K562 (cell line): ENCODE measurements around the gene KIF17. TPM values are rescaled to one million over a fixed set of nuclear protein-coding genes. Genes with fewer than 3 reads are reported as not detected.

ENCODE experiments used
- ATAC-seq: fragments of 200-7000 bp; cut with Tn5 transposase; 3 replicates; pipeline ENCODE4 v1.9.1; 2020; ENCODE audit warnings: moderate library complexity
- BruUV-seq: library from RNA; stranded (reverse); fragments of 400-500 nt; replicated peaks from 2 replicates; lab custom pipeline; 2021; lab: Mats Ljungman, UMichigan
- CTCF ChIA-PET: fragments of 300-600 bp; formaldehyde crosslinking; extraction: SDS; loops from one replicate; lab custom pipeline; 2021; ENCODE audit warnings: low intra/inter-chr PET ratio; lab: Yijun Ruan, JAX
- POLR2A ChIA-PET: fragments of 300-600, 350-650 bp; sonication (Branson Sonifier 250); formaldehyde crosslinking; extraction: SDS; loops from one replicate; lab custom pipeline; 2021; ENCODE audit warnings: antibody characterized with exemption, inconsistent platforms; lab: Yijun Ruan, JAX
- DNase-seq, 4 experiments: peaks; one replicate each; pipeline versions ENCODE4 v3.0.0 to v3.0.0-alpha.2; 2011 to 2018; ENCODE audit warnings: low spot score in 3 of 4, mixed read lengths in 3 of 4; ENCODE audit errors: extremely low read depth in 1 of 4
- FAIRE-seq: peaks from 2 replicates; lab custom pipeline; 2011; peaks lifted over from hg19 to GRCh38; lab: Jason Lieb, UNC
- H2AFZ ChIP-seq: 2 replicates; pipeline ENCODE4 v1.6.0; 2011; ENCODE audit warnings: low read depth, low read length, control low read depth, inconsistent platforms
- H3K27ac ChIP-seq: fragments of 200-600 bp; 3 replicates; pipeline ENCODE4 v1.8.0; 2011; ENCODE audit warnings: low read depth, mild to moderate bottlenecking, control low read depth, inconsistent platforms, low read length, moderate library complexity, mixed read lengths; ENCODE audit errors: extremely low read depth
- H3K27me3 ChIP-seq, 2 experiments: fragments of 300-600 bp in 1 of 2; 2 replicates in 1 of 2; 3 replicates in 1 of 2; pipeline versions ENCODE4 v1.6.0 to v1.8.0; 2011; ENCODE audit warnings: inconsistent platforms in 2 of 2, low read length in 2 of 2, mild to moderate bottlenecking in 1 of 2, mixed read lengths in 1 of 2, moderate library complexity in 1 of 2; ENCODE audit not compliant: control insufficient read depth in 2 of 2, insufficient read depth in 2 of 2
- H3K36me3 ChIP-seq: fragments of 300-600 bp; 3 replicates; pipeline ENCODE4 v1.8.0; 2011; ENCODE audit warnings: mild to moderate bottlenecking, low read length, inconsistent platforms; ENCODE audit not compliant: control insufficient read depth, insufficient read depth
- H3K4me1 ChIP-seq, 2 experiments: fragments of 200-600 bp in 1 of 2; replicated peaks in 1 of 2; 2 replicates in 1 of 2; 3 replicates in 1 of 2; pipeline versions ENCODE4 v1.5.1 to v1.8.0; 2011; ENCODE audit warnings: inconsistent platforms in 2 of 2, low read length in 2 of 2, mild to moderate bottlenecking in 1 of 2, mixed read lengths in 1 of 2, moderate library complexity in 1 of 2; ENCODE audit not compliant: control insufficient read depth in 2 of 2, insufficient read depth in 2 of 2
- H3K4me2 ChIP-seq: 2 replicates; pipeline ENCODE4 v1.6.1; 2011; ENCODE audit warnings: low read length, control low read depth, inconsistent platforms, mixed read lengths; ENCODE audit not compliant: insufficient read depth
- H3K4me3 ChIP-seq: fragments of 200-600 bp; sonication (generic), shearing (Covaris generic); 2 replicates; pipeline ENCODE4 v1.5.1; 2016; ENCODE audit warnings: control low read depth, inconsistent platforms
- H3K79me2 ChIP-seq: fragments of 200-600 bp; 3 replicates; pipeline ENCODE4 v1.8.0; 2011; ENCODE audit warnings: low read length, inconsistent platforms; ENCODE audit not compliant: control insufficient read depth, insufficient read depth
- H3K9ac ChIP-seq, 2 experiments: 2 replicates each; pipeline versions ENCODE4 v1.6.0 to v1.6.1; 2011; ENCODE audit warnings: low read depth in 2 of 2, low read length in 2 of 2, control low read depth in 1 of 2, inconsistent platforms in 1 of 2, mild to moderate bottlenecking in 1 of 2, mixed read lengths in 1 of 2; ENCODE audit not compliant: insufficient read depth in 1 of 2
- H3K9me1 ChIP-seq: one replicate; pipeline ENCODE4 v1.6.0; 2011; ENCODE audit warnings: inconsistent platforms, mild to moderate bottlenecking, low read length, moderate library complexity; ENCODE audit not compliant: control insufficient read depth, insufficient read depth
- H3K9me3 ChIP-seq: replicated peaks from 2 replicates; pipeline ENCODE4 v1.5.1; 2011; ENCODE audit warnings: low read depth, low read length, inconsistent platforms; ENCODE audit not compliant: control insufficient read depth, insufficient read depth
- H4K20me1 ChIP-seq: replicated peaks from 2 replicates; pipeline ENCODE4 v1.6.1; 2011; ENCODE audit warnings: low read length, inconsistent platforms, mixed read lengths; ENCODE audit not compliant: control insufficient read depth, insufficient read depth
- CLOCK ChIP-seq: fragments of 250-450 bp; sonication (Bioruptor Pico); IDR thresholded peaks from 2 replicates; pipeline ENCODE4 v1.4.0; 2020; ENCODE audit warnings: mild to moderate bottlenecking, moderate library complexity, borderline replicate concordance
- DACH1 ChIP-seq: fragments of 450-650 bp; IDR thresholded peaks from 2 replicates; pipeline ENCODE4 v1.6.1; 2018; ENCODE audit not compliant: partially characterized antibody
- IRF2 ChIP-seq: sonication (generic); formaldehyde crosslinking; IDR thresholded peaks from 2 replicates; pipeline ENCODE4 v1.8.1; 2022; ENCODE audit warnings: mild to moderate bottlenecking, missing genetic modification reagents
- KAT8 ChIP-seq: fragments of 450-650 bp; IDR thresholded peaks from 2 replicates; pipeline ENCODE4 v1.6.1; 2016; ENCODE audit warnings: low read depth, mild to moderate bottlenecking
- RAD21 ChIP-seq, 2 experiments: fragments of 250-450 bp in 1 of 2; fragments of 450-650 bp in 1 of 2; sonication (Bioruptor Pico) in 1 of 2; formaldehyde crosslinking in 1 of 2; IDR thresholded peaks in 1 of 2; conservative IDR thresholded peaks in 1 of 2; 2 replicates each; pipeline versions ENCODE4 v1.4.0 to v1.8.0; 2020 to 2022; ENCODE audit warnings: mild to moderate bottlenecking in 2 of 2, moderate library complexity in 1 of 2
- SAFB ChIP-seq: fragments of 200-400 bp; formaldehyde crosslinking; IDR thresholded peaks from 2 replicates; pipeline ENCODE4 v1.6.1; 2017; ENCODE audit warnings: low read depth, low read length, borderline replicate concordance
- SIN3B ChIP-seq: fragments of 450-650 bp; IDR thresholded peaks from 2 replicates; pipeline ENCODE4 v1.6.1; 2017; ENCODE audit warnings: low read depth, mild to moderate bottlenecking, moderate library complexity
- TAF7 ChIP-seq: fragments of 450-650 bp; IDR thresholded peaks from 2 replicates; pipeline ENCODE4 v1.6.1; 2016; ENCODE audit warnings: missing genetic modification characterization, missing compliant biosample characterization
- YY1 ChIP-seq, 3 experiments: IDR thresholded peaks; 2 replicates each; pipeline ENCODE4 v1.6.1; 2011; ENCODE audit warnings: low read length in 2 of 3, mild to moderate bottlenecking in 2 of 3, moderate library complexity in 2 of 3, borderline replicate concordance in 1 of 3, control low read depth in 1 of 3, low read depth in 1 of 3; ENCODE audit not compliant: insufficient read depth in 3 of 3, insufficient replicate concordance in 2 of 3, control insufficient read depth in 1 of 3, insufficient read length in 1 of 3; ENCODE audit errors: extremely low read depth in 1 of 3
- ZNF707 ChIP-seq: fragments of 250-450 bp; sonication (Bioruptor Pico); conservative IDR thresholded peaks from 2 replicates; pipeline ENCODE4 v1.8.0; 2022; ENCODE audit warnings: inconsistent platforms, mild to moderate bottlenecking, moderate library complexity
- WGBS: fragments of 100-300 bp; shearing (Covaris generic); methylation state at CpG from one replicate; pipeline ENCODE4 v1.1.6; 2016; ENCODE audit warnings: low coverage, mixed read lengths; ENCODE audit not compliant: insufficient coverage; ENCODE audit errors: missing lambda C conversion rate; 5-methylcytosine and 5-hydroxymethylcytosine counted together
- in situ Hi-C: fragments of 300-500 bp; cut with MboI; formaldehyde crosslinking; loops from 4 replicates; pipeline ENCODE4 v1.15.0; 2018; ENCODE audit warnings: inconsistent platforms, mixed read lengths
- intact Hi-C: fragments of 100-400 bp; cut with micrococcal nuclease; formaldehyde crosslinking; loops from 2 replicates; pipeline ENCODE4 v1.14.2; 2022
- polyA plus RNA-seq, 8 experiments: library from polyadenylated mRNA; depleted of rRNA in 4 of 8; stranded (reverse) in 5 of 8; unstranded in 3 of 8; fragments of >200 nt; fragmentation: Nextera tagmentation in 2 of 8; fragmentation: Illumina TruSeq in 1 of 8; extraction: Ambion mirVana in 2 of 8; extraction: Trizol in 1 of 8; gene quantifications; 2 replicates each; pipeline versions ENCODE4 v1.2.1 to v1.2.3, GENCODE V29; 2011 to 2014; ENCODE audit warnings: inconsistent platforms in 1 of 8, missing spikeins in 1 of 8
- total RNA-seq, 7 experiments: library from RNA; depleted of rRNA in 6 of 7; stranded (reverse); fragments of >200 nt in 6 of 7; fragmentation: Illumina TruSeq in 2 of 7; extraction: Trizol in 2 of 7; gene quantifications; 2 replicates each; pipeline versions ENCODE4 v1.2.1 to v1.2.3, GENCODE V29; 2011 to 2021; ENCODE audit warnings: low replicate concordance in 1 of 7
- TF ChIP-seq, protein P1 (sequence below): fragments of 450-650 bp; IDR thresholded peaks from 2 replicates; pipeline ENCODE4 v1.7.1; 2018; ENCODE audit warnings: mild to moderate bottlenecking, low read depth; ENCODE audit not compliant: partially characterized antibody
- TF ChIP-seq, protein P2 (sequence below): fragments of 250-450 bp; sonication (Bioruptor Pico); IDR thresholded peaks from 2 replicates; pipeline ENCODE4 v1.9.0; 2021; ENCODE audit warnings: mild to moderate bottlenecking, inconsistent platforms

The KIF17 gene
- total and polyA plus RNA-seq, 9 of the 15 experiments (the other 6 are each of a cell fraction or from before 2014, with no cell fraction given) = 0.04 to 0.47 (median 0.18) TPM; not detected in 5

DNA sequence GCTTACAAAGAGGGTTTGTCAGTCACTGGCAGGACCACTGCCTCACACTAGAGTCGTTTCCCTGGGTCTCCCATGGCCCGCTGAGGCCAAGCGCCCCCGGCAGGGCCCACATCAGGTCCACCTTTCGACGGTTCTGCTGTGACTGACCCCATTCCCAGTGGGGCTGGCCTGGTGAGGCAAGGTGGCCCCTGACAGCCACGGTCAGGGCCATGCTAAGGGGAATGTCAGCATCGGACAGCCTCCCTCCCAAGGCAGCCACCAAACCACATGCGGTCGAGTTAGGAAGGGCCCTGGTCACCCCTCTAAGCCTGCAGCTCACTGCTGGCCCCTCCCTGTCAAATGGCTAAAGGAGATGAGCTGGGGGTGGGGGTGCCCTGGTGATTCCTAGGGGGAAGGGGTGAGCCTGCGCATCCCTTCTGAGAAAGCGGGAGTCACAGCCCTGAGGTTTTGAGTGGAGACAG is 2.9 kb upstream of the KIF17 start:
- Histone ChIP-seq H2AFZ (no peak overlapping the region), H3K4me2 (no peak overlapping the region), H3K27ac (no peak overlapping the region), H4K20me1 (peaks cover 16% of the 10 kb centered on the region; the same call in 1 of the 2 replicates), H3K27me3 (peaks cover 23 to 77% of the 10 kb centered on the region in 2 experiments; a peak in 4 of 5 replicates), H3K4me1 (peaks cover 0 to 56% of the 10 kb centered on the region in 2 experiments; a peak in 2 of 5 replicates), H3K9me3 (no peaks in the 10 kb centered on the region), H3K36me3 (no peaks in the 10 kb centered on the region), H3K9ac (peak overlapping the region in 1 of 2 experiments; percentile 69; a peak in 2 of 4 replicates), H3K79me2 (no peaks in the 10 kb centered on the region), H3K4me3 (no peak overlapping the region), H3K9me1 (no peaks in the 10 kb centered on the region)
- DNase-seq = no peak
- POLR2A ChIA-PET = interaction anchor here (0.6 to 1.2 kb wide), 2 partner anchors 14 to 53 kb away, joined by 3 read pairs; no protein-coding TSS in a partner anchor
- no peak for FAIRE-seq
- in situ Hi-C loops = no loop called here
- ATAC-seq = no peak
- CTCF ChIA-PET = no interaction called here
- intact Hi-C loops = no loop called here
- no TSS peak for BruUV-seq
- 14% methylated on average over 12 of the region's 12 CpGs for WGBS
- TF ChIP-seq, protein P1, sequence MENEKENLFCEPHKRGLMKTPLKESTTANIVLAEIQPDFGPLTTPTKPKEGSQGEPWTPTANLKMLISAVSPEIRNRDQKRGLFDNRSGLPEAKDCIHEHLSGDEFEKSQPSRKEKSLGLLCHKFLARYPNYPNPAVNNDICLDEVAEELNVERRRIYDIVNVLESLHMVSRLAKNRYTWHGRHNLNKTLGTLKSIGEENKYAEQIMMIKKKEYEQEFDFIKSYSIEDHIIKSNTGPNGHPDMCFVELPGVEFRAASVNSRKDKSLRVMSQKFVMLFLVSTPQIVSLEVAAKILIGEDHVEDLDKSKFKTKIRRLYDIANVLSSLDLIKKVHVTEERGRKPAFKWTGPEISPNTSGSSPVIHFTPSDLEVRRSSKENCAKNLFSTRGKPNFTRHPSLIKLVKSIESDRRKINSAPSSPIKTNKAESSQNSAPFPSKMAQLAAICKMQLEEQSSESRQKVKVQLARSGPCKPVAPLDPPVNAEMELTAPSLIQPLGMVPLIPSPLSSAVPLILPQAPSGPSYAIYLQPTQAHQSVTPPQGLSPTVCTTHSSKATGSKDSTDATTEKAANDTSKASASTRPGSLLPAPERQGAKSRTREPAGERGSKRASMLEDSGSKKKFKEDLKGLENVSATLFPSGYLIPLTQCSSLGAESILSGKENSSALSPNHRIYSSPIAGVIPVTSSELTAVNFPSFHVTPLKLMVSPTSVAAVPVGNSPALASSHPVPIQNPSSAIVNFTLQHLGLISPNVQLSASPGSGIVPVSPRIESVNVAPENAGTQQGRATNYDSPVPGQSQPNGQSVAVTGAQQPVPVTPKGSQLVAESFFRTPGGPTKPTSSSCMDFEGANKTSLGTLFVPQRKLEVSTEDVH = no peak
- TF ChIP-seq KAT8 (no peak), TAF7 (tag) (no peak), DACH1 (no peak), IRF2 (no peak), SAFB (no peak), SIN3B (no peak), RAD21 (CRISPR knock-in tag; conservative IDR thresholded peaks at IDR 0.05 in 1 of 2, IDR thresholded peaks at IDR 0.05 in 1 of 2) (no peak), YY1 (IDR thresholded peaks at IDR 0.05; ENCODE audit: borderline replicate concordance in 1 of 3, control insufficient read depth in 1 of 3, extremely low read depth in 1 of 3, insufficient read depth in 3 of 3, insufficient read length in 1 of 3, insufficient replicate concordance in 2 of 3, low read depth in 1 of 3, low read length in 2 of 3) (no peak), CLOCK (CRISPR knock-in tag) (no peak), ZNF707 (CRISPR knock-in tag) (no peak)
- TF ChIP-seq, protein P2, sequence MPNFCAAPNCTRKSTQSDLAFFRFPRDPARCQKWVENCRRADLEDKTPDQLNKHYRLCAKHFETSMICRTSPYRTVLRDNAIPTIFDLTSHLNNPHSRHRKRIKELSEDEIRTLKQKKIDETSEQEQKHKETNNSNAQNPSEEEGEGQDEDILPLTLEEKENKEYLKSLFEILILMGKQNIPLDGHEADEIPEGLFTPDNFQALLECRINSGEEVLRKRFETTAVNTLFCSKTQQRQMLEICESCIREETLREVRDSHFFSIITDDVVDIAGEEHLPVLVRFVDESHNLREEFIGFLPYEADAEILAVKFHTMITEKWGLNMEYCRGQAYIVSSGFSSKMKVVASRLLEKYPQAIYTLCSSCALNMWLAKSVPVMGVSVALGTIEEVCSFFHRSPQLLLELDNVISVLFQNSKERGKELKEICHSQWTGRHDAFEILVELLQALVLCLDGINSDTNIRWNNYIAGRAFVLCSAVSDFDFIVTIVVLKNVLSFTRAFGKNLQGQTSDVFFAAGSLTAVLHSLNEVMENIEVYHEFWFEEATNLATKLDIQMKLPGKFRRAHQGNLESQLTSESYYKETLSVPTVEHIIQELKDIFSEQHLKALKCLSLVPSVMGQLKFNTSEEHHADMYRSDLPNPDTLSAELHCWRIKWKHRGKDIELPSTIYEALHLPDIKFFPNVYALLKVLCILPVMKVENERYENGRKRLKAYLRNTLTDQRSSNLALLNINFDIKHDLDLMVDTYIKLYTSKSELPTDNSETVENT = no peak
